Activated T-helper 17 cell treated with anti-CD3 and anti-CD28 coated beads, Interleukin-2, amount 50 U/mL, for 72 hours (primary cell): Measurements from ENCODE around the gene RHOD. TPM values are rescaled to one million over a fixed set of nuclear protein-coding genes. Genes with fewer than 3 reads are reported as not detected.

Experiments
- ATAC-seq: fragments of 150-1000 bp; cut with Tn5 transposase; replicated peaks from 2 replicates; pipeline ENCODE4 v1.10.0; 2021; ENCODE audit warnings: mild to moderate bottlenecking, moderate library complexity
- H3K27ac Mint-ChIP-seq: one replicate; pipeline ENCODE4 v1.8.0; 2022; ENCODE audit warnings: mixed read lengths
- H3K27me3 Mint-ChIP-seq: one replicate; pipeline ENCODE4 v1.8.0; 2022; ENCODE audit warnings: mixed read lengths
- H3K36me3 Mint-ChIP-seq: one replicate; pipeline ENCODE4 v1.8.0; 2022; ENCODE audit warnings: low read depth, mild to moderate bottlenecking, mixed read lengths
- H3K4me1 Mint-ChIP-seq: one replicate; pipeline ENCODE4 v1.8.0; 2022; ENCODE audit warnings: mixed read lengths
- H3K4me3 Mint-ChIP-seq: one replicate; pipeline ENCODE4 v1.8.0; 2022; ENCODE audit warnings: mild to moderate bottlenecking, mixed read lengths
- H3K9me3 Mint-ChIP-seq: one replicate; pipeline ENCODE4 v1.8.0; 2022; ENCODE audit warnings: mixed read lengths
- total RNA-seq, 2 donors: library from RNA; stranded (reverse); gene quantifications; one replicate each; pipeline ENCODE4 v1.2.3, GENCODE V29; 2022

RHOD gene
- total RNA-seq, 2 donors from 2014 or later, result 0.22 to 1.2 TPM

GRCh38 chr11:67120881-67121710 is 64.4 kb downstream of the RHOD start:
- H3K27me3 Mint-ChIP-seq, result no peaks in the 10 kb centered on the region
- H3K9me3 Mint-ChIP-seq, result no peaks in the 10 kb centered on the region
- H3K27ac Mint-ChIP-seq, result peak overlapping the region; percentile 89
- H3K4me1 Mint-ChIP-seq, result peaks cover 6% of the 10 kb centered on the region
- ATAC-seq, result no peak
- peak overlapping the region; percentile 96 for H3K4me3 Mint-ChIP-seq
- H3K36me3 Mint-ChIP-seq, result peaks cover 64% of the 10 kb centered on the region

Other genes with a start within 250 kb of the RHOD start
- gene RCE1, start 213.4 kb upstream of the RHOD start, total RNA-seq, result 10 to 100 TPM; 27.2 to 31.4 TPM
- gene LRFN4, start 199.8 kb upstream of the RHOD start, total RNA-seq, result 10 to 100 TPM; 20.5 to 43.7 TPM
- gene PC, start 98.5 kb upstream of the RHOD start, total RNA-seq, result 10 to 100 TPM in 1 of 2 donors, 1 to 10 TPM in 1; 8.4 to 10.9 TPM
- not detected for gene C11orf86, start 81.5 kb upstream of the RHOD start, total RNA-seq
- gene SYT12, start 33.7 kb upstream of the RHOD start, total RNA-seq, result under 1 TPM in 1 of 2 donors, not detected in 1; 0.08 TPM
- gene KDM2A, start 62.4 kb downstream of the RHOD start, total RNA-seq, result 100 to 1,000 TPM in 1 of 2 donors, 10 to 100 TPM in 1; 96.8 to 105 TPM
- 100 to 1,000 TPM; 197 to 265 TPM for gene GRK2, start 209.6 kb downstream of the RHOD start, total RNA-seq
- 100 to 1,000 TPM; 102 to 137 TPM for gene ANKRD13D, start 232.5 kb downstream of the RHOD start, total RNA-seq
- 10 to 100 TPM; 15.8 to 22.0 TPM for gene SSH3, start 246.7 kb downstream of the RHOD start, total RNA-seq